Measurements from ENCODE around the gene KRAS.

The KRAS gene

GRCh38 chr12:25256005-25256404, 5.3 kb upstream of the KRAS start:
- DNase-seq (ENCODE audit: low read depth in 1 of 2, low spot score in 1 of 2), result no peak

- DNase-seq (ENCODE audit: low read depth in 1 of 2, low spot score in 1 of 2), result no peak
These were observed 3.6 kb upstream of the KRAS start for GRCh38 chr12:25254271-25254880.

- DNase-seq (ENCODE audit: low read depth in 1 of 2, low spot score in 1 of 2), result no peak
These were observed 2.8 kb upstream of the KRAS start for GRCh38 chr12:25253371-25254068.

DNA sequence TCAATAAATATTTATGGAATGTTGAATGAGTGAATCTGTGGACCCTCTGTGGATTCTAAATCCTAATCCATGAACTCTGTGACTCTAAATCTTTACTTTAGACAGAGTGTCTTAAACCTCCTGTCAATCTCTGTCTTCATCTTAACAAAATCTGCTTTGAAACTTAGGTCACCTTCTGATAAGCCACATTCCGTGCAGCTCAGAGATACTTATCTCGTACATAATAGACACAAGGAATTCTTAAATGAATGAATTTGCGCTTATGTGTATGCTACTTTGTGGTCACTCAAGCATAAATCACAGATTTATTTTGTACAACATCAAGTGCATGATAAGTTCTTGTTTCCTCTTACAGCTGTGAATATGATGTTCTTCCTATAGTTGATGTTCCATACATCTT, 2.2 kb upstream of the KRAS start:
- DNase-seq (ENCODE audit: low read depth in 1 of 2, low spot score in 1 of 2), result no peak

GRCh38 chr12:25251769-25252168, 1.0 kb upstream of the KRAS start:
- DNase-seq (ENCODE audit: low read depth in 1 of 2, low spot score in 1 of 2), result no peak

GRCh38 chr12:25249931-25250738, 594 bp downstream of the KRAS start:
- DNase-seq (ENCODE audit: low read depth in 1 of 2, low spot score in 1 of 2), result peak; percentile 25 to 27

DNA sequence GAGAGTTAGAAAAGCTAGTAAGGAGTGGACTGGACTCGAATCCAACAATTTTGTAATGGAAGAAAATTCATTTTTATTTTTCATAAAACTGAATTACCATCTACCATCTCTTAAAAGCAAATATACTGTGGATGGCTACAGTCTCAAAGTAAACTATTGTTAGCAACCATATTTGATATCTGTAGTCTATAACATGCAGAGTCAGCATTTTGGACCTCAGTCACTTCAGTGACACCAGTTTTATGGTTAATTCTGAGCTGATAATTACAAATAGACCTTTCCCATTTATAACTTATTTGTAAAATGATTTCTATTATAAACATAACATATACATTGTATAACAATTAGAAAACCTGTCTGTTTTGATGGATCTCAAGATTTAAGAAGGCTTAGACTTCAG, 2.0 kb downstream of the KRAS start:
- no peak for DNase-seq (ENCODE audit: low read depth in 1 of 2, low spot score in 1 of 2)

DNA sequence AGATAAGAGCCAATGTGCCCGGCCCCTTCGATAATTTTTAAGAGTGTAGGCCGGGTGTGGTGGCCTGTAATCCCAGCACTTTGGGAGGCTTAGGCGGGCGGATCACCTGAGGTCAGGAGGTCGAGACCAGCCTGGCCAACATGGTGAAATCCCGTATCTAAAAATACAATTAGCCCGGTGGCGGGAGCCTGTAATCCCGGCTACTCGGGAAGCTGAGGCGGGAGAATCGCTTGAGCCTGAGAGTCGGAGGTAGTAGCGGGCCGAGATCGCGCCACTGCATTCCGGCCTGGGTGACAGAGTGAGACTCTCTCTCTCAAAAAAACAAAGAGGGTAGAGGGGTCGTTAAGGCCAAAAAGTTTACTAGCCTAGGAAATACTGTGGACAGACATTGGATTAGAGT, 2.6 kb downstream of the KRAS start:
- no peak for DNase-seq (ENCODE audit: low read depth in 1 of 2, low spot score in 1 of 2)

GRCh38 chr12:25245491-25245890, 5.2 kb downstream of the KRAS start:
- no peak for DNase-seq (ENCODE audit: low read depth in 1 of 2, low spot score in 1 of 2)

GRCh38 chr12:25243680-25243990, 7.1 kb downstream of the KRAS start:
- DNase-seq (ENCODE audit: low read depth in 1 of 2, low spot score in 1 of 2), result no peak

GRCh38 chr12:25242981-25243679, 7.6 kb downstream of the KRAS start:
- no peak for DNase-seq (ENCODE audit: low read depth in 1 of 2, low spot score in 1 of 2)

DNA sequence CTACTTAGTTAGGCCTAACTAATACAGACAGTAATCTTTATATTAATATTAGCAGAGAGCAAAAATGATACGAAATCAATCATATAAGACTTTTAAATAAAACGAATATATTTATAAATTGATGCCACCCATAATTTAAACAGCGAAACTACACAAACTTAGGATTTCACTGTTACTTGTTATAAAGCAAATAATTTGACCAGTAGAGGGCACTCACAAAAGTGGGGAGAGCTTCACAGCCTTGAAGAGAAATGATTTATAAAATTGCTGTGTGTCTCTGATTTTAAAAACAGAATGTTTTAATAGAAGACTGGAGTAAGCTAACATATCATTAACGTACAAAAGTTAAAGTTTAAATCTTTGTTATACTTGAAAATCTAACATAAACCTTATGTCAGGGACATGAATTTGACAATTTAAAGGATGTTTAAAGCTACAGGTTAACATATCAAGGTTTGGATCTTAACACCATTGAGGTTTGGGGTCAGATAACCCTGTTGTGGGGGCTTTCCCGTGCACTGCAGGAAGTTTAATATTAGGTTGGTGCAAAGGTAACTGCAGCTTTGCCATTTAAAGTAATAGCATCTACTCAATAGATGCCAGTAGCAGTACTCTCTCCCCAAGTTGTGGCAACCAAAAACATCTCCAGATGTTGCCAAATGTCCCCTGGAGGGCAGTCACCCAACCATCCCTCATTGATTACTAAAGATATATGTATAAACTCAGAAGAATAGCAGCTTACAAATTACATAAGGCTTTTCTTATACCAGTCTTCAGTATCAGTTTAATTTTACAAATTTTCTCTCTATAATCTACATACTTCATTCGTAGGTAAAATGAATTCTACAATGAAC, 9.3 kb downstream of the KRAS start:
- no peak for DNase-seq (ENCODE audit: low read depth in 1 of 2, low spot score in 1 of 2)

- DNase-seq (ENCODE audit: low read depth in 1 of 2, low spot score in 1 of 2), result no peak
These were observed 14.1 kb downstream of the KRAS start for GRCh38 chr12:25236626-25237025.

- no peak for DNase-seq (ENCODE audit: low read depth in 1 of 2, low spot score in 1 of 2)
These were observed 14.5 kb downstream of the KRAS start for GRCh38 chr12:25236190-25236589.

GRCh38 chr12:25213338-25213737, 37.4 kb downstream of the KRAS start:
- no peak for DNase-seq (ENCODE audit: low read depth in 1 of 2, low spot score in 1 of 2)

GRCh38 chr12:25208554-25208953, 42.2 kb downstream of the KRAS start:
- DNase-seq (ENCODE audit: low read depth in 1 of 2, low spot score in 1 of 2), result no peak

DNA sequence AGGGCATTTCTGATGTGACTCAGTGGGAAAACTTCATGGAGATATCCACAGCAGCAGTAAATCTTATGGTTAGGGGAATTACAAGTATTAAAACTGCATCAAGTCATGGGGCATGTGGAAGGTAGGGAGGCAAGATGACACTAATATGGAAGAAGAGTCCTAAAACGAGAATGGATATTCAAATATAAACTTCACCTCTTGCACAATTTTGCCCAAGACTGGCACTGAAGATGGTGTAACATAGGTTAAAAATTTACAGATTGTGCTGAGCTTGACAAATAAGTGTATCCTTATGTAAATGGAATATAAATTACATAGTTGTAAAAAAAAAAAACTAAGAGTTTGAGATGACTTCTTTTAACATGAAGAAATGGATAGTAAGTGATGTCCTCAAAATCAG, 42.9 kb downstream of the KRAS start:
- DNase-seq (ENCODE audit: low read depth in 1 of 2, low spot score in 1 of 2), result no peak

GRCh38 chr12:25207411-25207810, 43.3 kb downstream of the KRAS start:
- DNase-seq (ENCODE audit: low read depth in 1 of 2, low spot score in 1 of 2), result no peak

DNA sequence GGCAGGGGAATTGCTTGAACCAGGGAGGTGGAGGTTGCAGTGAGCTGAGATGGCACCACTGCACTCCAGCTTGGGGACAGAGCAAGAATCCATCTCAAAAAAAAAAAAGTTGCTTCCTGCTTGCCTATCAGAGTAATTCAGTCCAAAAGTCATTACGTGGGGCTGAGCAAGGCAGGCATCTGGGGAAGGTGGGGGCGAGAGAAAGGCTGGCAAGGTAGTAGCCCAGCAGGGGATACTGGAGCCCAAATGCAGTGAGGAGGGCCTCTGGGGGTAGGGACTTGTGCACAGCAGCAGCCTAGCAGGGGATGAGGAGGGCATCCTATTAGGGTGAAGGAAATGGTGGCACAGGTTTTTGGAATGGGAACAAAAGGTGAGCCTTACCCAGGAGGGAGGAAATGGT, 48.6 kb downstream of the KRAS start:
- DNase-seq (ENCODE audit: low read depth in 1 of 2, low spot score in 1 of 2), result no peak

- DNase-seq (ENCODE audit: low read depth in 1 of 2, low spot score in 1 of 2), result no peak
These were observed 50.0 kb downstream of the KRAS start for GRCh38 chr12:25200703-25201102.

DNA sequence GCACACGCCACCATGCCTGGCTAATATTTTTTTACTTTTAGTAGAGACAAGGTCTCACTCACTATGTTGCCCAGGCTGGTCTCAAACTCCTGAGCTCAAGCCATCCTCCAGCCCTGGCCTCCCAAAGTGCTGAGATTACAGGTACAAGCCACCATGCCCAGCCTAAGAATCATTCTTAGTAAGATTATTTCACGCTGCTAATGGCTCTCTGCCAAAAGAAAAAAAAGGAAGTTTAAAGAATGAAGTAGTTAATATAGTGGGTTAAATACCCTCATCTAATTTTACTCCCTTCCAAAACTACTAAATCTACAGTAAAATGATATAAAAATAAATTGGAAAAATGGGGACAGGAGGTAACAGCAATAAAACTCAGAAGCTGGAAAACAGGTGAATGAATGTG, 53.1 kb downstream of the KRAS start:
- DNase-seq (ENCODE audit: low read depth in 1 of 2, low spot score in 1 of 2), result no peak

All from activated T-helper 1 cell treated with anti-CD3 and anti-CD28 coated beads, Interleukin-2, amount 50 U/mL, for 16 hours (primary cell).